ENCODE data around the gene FAF2.

Gene FAF2

DNA sequence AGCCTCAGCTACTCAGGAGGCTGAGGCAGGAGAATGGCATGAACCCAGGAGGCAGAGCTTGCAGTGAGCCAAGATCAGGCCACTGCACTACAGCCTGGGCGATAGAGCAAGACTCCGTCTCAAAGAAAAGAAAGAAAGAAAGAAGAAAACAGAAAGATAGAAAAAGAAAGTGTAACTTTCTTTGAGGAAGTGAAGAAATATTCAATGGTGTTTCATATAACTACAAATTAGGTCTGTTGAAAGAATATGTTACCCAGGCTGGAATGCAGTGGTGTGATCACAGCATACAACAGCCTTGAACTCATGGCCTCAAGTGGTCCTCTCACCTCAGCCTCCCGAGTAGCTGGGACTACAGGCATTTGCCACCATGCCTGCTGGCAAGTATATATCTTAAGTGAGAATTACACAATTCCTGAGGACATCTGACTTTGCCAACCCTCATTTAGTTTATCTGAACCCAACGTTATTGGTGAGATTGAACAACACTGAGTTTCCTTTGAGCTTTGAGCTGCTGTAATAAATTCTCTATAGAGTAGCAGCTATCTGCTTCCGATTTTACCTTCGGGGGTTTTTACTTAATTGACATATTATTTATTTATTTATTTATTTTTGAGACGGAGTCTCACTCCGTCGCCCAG is 2.0 kb upstream of the FAF2 start:
- H3K9ac ChIP-seq (ENCODE audit: low read depth, low read length): no peak overlapping the region
- H3K9me3 ChIP-seq (replicated peaks; ENCODE audit: low read length): no peaks in the 10 kb centered on the region
- peaks cover 2% of the 10 kb centered on the region for H3K27me3 ChIP-seq (ENCODE audit: control insufficient read depth, insufficient read depth, low read length)
- H3K4me2 ChIP-seq (ENCODE audit: low read length): no peak overlapping the region
- H3K4me1 ChIP-seq (ENCODE audit: control insufficient read depth, insufficient read depth, low read length): peaks cover 13% of the 10 kb centered on the region
- no peak overlapping the region for H3K4me3 ChIP-seq (ENCODE audit: low read length)
- H3K36me3 ChIP-seq (ENCODE audit: insufficient read depth, low read length): peaks cover 3% of the 10 kb centered on the region

DNA sequence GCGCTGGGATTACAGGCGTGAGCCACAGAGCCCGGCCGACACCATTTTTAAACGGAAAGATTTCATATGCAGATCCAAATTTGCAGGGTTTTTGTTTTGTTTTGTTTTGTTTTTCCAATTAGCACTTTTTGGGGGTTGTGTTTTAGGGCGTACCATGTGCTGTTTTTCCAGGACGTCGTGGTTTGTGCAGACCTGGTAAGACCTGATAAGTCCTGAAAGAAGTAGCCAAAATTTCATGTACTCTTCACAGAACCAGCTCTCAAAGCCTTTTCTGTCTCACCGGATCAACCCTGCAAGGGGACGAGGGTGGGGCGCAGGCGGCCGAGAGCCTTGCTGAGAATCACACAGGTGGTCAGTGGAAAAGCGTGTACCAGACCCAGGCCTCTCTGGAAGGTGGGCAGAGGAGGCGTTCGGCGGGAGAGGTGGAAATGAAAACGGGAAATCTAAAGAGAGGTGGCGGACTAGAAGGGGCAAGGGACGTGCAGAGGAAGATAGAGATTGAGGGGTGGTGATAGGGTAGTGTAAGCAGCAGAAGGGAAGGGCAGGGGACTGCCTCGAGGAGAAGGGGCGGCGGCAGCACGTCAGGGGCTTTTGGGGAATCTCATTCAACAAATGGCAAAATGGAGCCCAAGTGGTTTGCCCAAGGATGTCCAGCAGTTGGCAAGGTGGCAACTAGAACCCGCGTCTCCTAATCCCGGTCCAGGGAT is 1.1 kb upstream of the FAF2 start:
- no peaks in the 10 kb centered on the region for H3K9me3 ChIP-seq (replicated peaks; ENCODE audit: low read length)

DNA sequence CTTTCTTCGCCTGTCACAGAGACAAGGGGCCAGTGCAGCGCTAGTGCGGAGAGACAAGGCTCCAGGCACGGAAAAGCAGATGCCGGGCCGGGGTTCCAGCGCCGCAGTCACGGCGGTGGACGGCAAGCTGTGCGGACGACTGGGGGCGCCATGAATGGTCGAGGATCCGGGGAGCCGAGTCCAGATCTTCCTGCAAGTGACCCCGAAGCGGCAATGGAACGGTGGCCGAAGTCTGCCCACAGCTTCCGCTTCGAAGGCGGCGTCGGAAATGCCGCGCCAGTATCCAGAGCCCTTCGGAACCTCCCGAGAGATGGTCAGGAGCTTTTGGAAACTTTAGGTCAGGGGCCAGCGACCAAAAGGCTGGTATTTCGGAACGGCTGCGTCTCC is 601 bp upstream of the FAF2 start:
- Histone ChIP-seq H3K4me1 (ENCODE audit: control insufficient read depth, insufficient read depth, low read length) (peaks cover 17% of the 10 kb centered on the region), H3K9ac (ENCODE audit: low read depth, low read length) (peak overlapping the region; percentile 91), H3K9me3 (replicated peaks; ENCODE audit: low read length) (no peaks in the 10 kb centered on the region), H3K36me3 (ENCODE audit: insufficient read depth, low read length) (peaks cover 7% of the 10 kb centered on the region), H3K4me3 (ENCODE audit: low read length) (peak overlapping the region; percentile 81), H3K27me3 (ENCODE audit: control insufficient read depth, insufficient read depth, low read length) (no peaks in the 10 kb centered on the region), H3K4me2 (ENCODE audit: low read length) (peak overlapping the region; percentile 97)

More for the DNA sequence above, 1.1 kb upstream of the FAF2 start:
- Histone ChIP-seq H3K4me3 (ENCODE audit: low read length) (peak overlapping the region; percentile 81), H3K9ac (ENCODE audit: low read depth, low read length) (peak overlapping the region; percentile 91), H3K4me1 (ENCODE audit: control insufficient read depth, insufficient read depth, low read length) (peaks cover 13% of the 10 kb centered on the region), H3K27me3 (ENCODE audit: control insufficient read depth, insufficient read depth, low read length) (peaks cover 2% of the 10 kb centered on the region), H3K36me3 (ENCODE audit: insufficient read depth, low read length) (peaks cover 3% of the 10 kb centered on the region), H3K4me2 (ENCODE audit: low read length) (peak overlapping the region; percentile 97)

DNA sequence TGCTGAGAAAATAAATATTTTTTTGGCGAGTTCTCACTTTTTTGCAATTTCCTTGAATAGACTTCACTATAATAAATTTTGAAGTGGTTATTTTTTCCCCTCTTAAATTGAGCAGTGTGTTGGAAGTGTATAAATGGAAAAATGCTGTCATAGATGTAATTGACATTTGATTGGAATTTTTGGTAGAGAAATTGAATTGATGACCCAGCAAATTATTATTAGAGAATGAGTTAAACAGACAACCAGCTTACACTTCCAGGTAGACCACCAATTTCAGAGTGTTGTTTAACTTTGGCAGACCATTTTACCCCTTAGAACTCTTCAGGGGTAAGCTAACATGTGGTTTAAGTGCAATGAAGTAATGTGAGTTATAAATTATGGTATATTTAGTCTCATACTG is 1.9 kb downstream of the FAF2 start:
- Histone ChIP-seq H3K36me3 (ENCODE audit: insufficient read depth, low read length) (peaks cover 14% of the 10 kb centered on the region), H3K4me1 (ENCODE audit: control insufficient read depth, insufficient read depth, low read length) (peaks cover 22% of the 10 kb centered on the region), H3K9me3 (replicated peaks; ENCODE audit: low read length) (no peaks in the 10 kb centered on the region), H3K4me2 (ENCODE audit: low read length) (peak overlapping the region; percentile 77), H3K4me3 (ENCODE audit: low read length) (no peak overlapping the region), H3K9ac (ENCODE audit: low read depth, low read length) (no peak overlapping the region), H3K27me3 (ENCODE audit: control insufficient read depth, insufficient read depth, low read length) (no peaks in the 10 kb centered on the region)

DNA sequence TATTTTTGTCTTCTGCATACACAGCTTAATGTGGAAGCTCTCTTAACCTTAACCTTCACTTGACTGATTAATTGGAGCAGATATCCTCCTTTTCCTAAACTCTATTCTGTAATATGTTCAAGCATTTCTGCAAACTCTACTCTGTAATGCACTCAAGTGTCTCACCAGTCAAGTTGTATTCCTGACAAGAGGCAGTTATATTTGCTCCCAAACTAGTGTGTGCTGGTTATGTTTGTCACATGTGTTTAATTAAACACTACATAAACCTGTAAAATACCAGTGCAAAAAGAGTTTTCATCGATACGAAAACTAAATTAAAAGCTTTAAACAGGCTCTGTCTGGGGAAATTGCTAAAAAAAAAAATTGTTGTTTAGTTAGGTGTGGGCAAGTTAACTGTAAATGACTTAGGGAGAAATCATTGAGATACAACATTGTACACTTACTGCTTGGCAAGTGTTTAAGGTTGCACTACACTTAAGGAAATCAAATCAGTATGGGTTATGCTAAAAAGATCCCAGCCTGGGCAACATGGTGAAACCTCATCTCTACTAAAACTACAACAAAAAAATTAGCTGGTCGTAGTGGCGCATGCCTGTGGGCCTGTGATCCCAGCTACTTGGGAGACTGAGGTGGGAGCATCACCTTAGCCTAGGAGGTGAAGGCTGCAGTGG is 6.7 kb downstream of the FAF2 start:
- Histone ChIP-seq H3K4me3 (ENCODE audit: low read length) (no peak overlapping the region), H3K4me1 (ENCODE audit: control insufficient read depth, insufficient read depth, low read length) (peaks cover 15% of the 10 kb centered on the region), H3K4me2 (ENCODE audit: low read length) (no peak overlapping the region), H3K36me3 (ENCODE audit: insufficient read depth, low read length) (peaks cover 11% of the 10 kb centered on the region), H3K27me3 (ENCODE audit: control insufficient read depth, insufficient read depth, low read length) (no peaks in the 10 kb centered on the region), H3K9ac (ENCODE audit: low read depth, low read length) (no peak overlapping the region), H3K9me3 (replicated peaks; ENCODE audit: low read length) (no peaks in the 10 kb centered on the region)

DNA sequence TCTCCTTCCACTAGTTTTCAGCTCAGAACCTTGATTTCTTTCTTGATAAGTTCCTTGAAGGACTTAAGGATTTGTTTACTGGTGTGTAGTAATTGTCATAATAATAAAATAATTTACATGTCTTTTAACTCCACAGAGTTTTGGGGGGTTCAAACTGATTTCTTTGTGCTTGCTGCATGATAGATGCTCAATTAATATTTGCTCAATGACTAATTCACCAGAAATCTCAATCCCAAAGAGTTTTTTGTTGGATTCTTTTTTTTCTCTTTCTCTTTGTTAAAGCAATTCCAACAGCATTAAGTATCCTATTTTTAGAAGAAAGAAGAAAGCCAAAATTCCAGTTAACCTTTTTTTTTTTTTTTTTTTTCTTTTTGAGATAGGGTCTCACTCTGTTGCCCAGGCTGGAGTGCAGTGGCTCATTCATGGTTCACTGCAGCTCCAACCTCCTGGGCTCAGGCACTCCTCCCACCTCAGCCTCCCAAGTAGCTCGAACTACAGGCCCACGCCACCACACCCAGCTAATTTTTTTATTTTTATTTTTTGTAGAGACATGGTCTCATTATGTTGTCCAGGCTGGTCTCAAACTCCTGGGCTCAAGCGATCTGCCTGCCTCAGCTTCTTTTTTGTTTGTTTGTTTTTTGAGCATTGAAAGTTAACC is 10.8 kb downstream of the FAF2 start:
- H3K36me3 ChIP-seq (ENCODE audit: insufficient read depth, low read length): no peaks in the 10 kb centered on the region
- H3K4me3 ChIP-seq (ENCODE audit: low read length): no peak overlapping the region
- H3K4me2 ChIP-seq (ENCODE audit: low read length): no peak overlapping the region
- H3K27me3 ChIP-seq (ENCODE audit: control insufficient read depth, insufficient read depth, low read length): no peaks in the 10 kb centered on the region
- H3K9me3 ChIP-seq (replicated peaks; ENCODE audit: low read length): no peaks in the 10 kb centered on the region
- H3K9ac ChIP-seq (ENCODE audit: low read depth, low read length): no peak overlapping the region
- peaks cover 3% of the 10 kb centered on the region for H3K4me1 ChIP-seq (ENCODE audit: control insufficient read depth, insufficient read depth, low read length)

DNA sequence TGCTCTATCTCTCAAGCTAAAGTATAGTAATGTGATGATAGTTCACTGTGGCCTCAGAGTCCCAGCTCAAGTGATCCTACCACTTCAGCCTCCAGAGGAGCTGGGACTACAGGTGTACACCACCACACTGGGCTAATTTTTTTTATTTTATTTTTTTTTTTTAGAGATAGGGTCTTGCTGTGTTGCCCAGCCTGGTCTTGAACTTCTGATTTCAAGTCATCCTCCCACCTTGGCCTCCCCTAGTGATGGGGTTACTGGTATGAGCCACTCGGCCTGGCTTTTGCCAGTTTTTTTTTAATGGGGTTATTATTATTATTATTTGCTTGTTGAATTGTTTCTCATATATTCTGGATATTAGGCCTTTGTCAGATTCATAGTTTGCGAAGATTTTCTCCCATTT is 13.2 kb downstream of the FAF2 start:
- no peak overlapping the region for H3K4me2 ChIP-seq (ENCODE audit: low read length)
- H3K4me1 ChIP-seq (ENCODE audit: control insufficient read depth, insufficient read depth, low read length): peaks cover 10% of the 10 kb centered on the region
- H3K27me3 ChIP-seq (ENCODE audit: control insufficient read depth, insufficient read depth, low read length): no peaks in the 10 kb centered on the region
- peaks cover 5% of the 10 kb centered on the region for H3K36me3 ChIP-seq (ENCODE audit: insufficient read depth, low read length)
- no peak overlapping the region for H3K9ac ChIP-seq (ENCODE audit: low read depth, low read length)
- no peaks in the 10 kb centered on the region for H3K9me3 ChIP-seq (replicated peaks; ENCODE audit: low read length)
- H3K4me3 ChIP-seq (ENCODE audit: low read length): no peak overlapping the region

DNA sequence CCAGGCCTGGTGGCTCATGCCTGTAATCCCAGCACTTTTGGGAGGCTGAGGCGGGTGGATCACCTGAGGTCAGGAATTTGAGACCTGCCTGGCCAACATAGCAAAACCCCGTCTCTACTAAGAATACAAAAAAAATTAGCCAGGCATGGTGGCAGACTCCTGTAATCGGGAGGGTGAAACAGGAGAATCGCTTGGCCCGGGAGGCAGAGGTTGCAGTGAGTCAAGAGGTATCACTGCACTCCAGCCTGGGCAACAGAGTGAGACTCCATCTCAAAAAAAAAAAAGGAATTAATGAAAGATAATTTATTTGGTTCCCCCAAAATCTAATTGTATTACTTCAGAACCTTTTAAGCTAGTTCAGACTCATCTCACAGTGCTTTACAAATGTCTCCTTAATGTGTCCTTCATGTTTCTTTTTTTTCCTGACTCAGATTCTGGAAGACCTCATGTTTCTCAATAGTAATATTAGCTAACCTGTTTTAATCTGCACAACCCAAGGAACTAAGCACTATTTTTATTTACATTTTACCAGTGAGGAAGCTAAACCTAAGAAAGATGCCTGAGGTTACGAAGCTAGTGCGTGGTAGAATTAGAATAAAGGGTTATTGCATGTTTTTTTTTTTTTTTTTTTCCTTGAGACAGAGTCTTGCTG is 15.1 kb downstream of the FAF2 start:
- no peak overlapping the region for H3K4me2 ChIP-seq (ENCODE audit: low read length)
- peaks cover 8% of the 10 kb centered on the region for H3K36me3 ChIP-seq (ENCODE audit: insufficient read depth, low read length)
- no peak overlapping the region for H3K9ac ChIP-seq (ENCODE audit: low read depth, low read length)

DNA sequence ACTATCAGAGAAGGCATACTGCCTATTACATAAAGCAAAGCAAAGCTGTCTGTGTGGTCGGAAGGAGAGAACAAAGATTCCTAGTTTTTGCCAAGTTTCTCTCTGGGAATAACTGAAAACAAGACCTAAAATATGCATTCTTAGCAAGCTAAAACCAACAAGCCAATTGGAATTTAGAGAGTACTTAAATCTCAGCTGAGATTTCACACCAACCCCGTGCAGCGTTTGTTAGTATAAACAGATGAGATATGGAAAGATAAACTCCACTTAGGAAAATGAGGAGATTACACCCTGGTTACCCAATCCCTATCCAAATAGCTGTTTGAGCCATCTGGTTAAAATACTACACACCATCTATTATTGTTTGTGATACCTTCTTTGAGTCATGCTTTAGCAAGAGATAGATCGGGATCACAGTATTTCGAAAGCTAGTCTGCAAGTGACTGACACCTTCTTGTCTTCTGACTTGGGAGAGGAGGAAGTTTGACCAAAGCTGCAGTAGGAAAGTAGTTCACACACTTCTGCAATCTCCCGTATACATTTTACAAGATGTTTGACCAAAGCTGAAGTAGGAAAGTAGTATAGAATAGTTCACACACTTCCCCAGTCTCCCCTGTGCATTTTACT is 18.2 kb downstream of the FAF2 start:
- Histone ChIP-seq H3K36me3 (ENCODE audit: insufficient read depth, low read length) (peaks cover 8% of the 10 kb centered on the region), H3K4me3 (ENCODE audit: low read length) (no peak overlapping the region), H3K27me3 (ENCODE audit: control insufficient read depth, insufficient read depth, low read length) (no peaks in the 10 kb centered on the region), H3K4me2 (ENCODE audit: low read length) (peak overlapping the region; percentile 26), H3K4me1 (ENCODE audit: control insufficient read depth, insufficient read depth, low read length) (peaks cover 15% of the 10 kb centered on the region), H3K9ac (ENCODE audit: low read depth, low read length) (no peak overlapping the region), H3K9me3 (replicated peaks; ENCODE audit: low read length) (no peaks in the 10 kb centered on the region)

More for the DNA sequence above, 15.1 kb downstream of the FAF2 start:
- H3K4me1 ChIP-seq (ENCODE audit: control insufficient read depth, insufficient read depth, low read length): peaks cover 15% of the 10 kb centered on the region
- no peaks in the 10 kb centered on the region for H3K27me3 ChIP-seq (ENCODE audit: control insufficient read depth, insufficient read depth, low read length)
- no peaks in the 10 kb centered on the region for H3K9me3 ChIP-seq (replicated peaks; ENCODE audit: low read length)
- H3K4me3 ChIP-seq (ENCODE audit: low read length): no peak overlapping the region

DNA sequence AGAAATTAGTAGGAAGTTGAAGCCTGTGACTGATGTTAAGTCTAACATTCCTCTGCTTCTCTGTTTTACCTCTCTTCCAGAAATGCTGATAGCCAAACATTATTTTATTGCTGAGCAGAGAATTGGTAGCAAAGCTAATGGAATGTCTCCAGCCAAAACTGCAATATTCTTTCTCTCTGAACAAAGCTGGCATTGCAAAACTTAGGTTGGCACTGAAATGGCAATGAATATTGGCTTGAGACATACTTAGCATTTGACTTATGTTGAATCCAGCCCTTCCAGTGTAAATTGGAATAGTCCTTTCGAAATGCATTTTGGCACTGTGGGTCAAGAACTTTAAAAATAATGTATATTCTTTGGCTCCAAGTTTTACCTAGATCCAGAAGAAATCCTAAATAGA is 21.1 kb downstream of the FAF2 start:
- no peaks in the 10 kb centered on the region for H3K27me3 ChIP-seq (ENCODE audit: control insufficient read depth, insufficient read depth, low read length)
- H3K4me3 ChIP-seq (ENCODE audit: low read length): no peak overlapping the region
- H3K4me1 ChIP-seq (ENCODE audit: control insufficient read depth, insufficient read depth, low read length): peaks cover 32% of the 10 kb centered on the region
- H3K36me3 ChIP-seq (ENCODE audit: insufficient read depth, low read length): peaks cover 8% of the 10 kb centered on the region
- no peaks in the 10 kb centered on the region for H3K9me3 ChIP-seq (replicated peaks; ENCODE audit: low read length)
- H3K9ac ChIP-seq (ENCODE audit: low read depth, low read length): no peak overlapping the region
- no peak overlapping the region for H3K4me2 ChIP-seq (ENCODE audit: low read length)

DNA sequence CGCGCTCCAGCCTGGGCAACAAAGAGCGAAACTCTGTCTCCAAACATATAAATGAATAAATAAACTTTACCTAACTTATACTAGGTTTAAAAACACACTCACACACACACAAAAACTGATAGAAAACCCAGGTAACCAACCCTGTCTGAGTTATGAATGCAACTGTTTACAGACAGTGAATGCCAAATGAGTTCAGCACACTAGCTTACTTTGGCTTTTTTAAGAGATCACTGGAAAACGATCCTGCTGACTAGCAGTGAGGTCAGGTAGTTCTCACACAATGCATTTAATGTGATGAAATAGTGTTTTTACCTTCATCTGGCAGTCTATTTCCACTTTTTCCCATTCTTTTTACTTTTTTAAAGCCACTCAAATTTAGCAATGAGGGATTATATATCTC is 22.4 kb downstream of the FAF2 start:
- Histone ChIP-seq H3K4me3 (ENCODE audit: low read length) (no peak overlapping the region), H3K36me3 (ENCODE audit: insufficient read depth, low read length) (peaks cover 8% of the 10 kb centered on the region), H3K4me2 (ENCODE audit: low read length) (no peak overlapping the region), H3K9me3 (replicated peaks; ENCODE audit: low read length) (no peaks in the 10 kb centered on the region), H3K27me3 (ENCODE audit: control insufficient read depth, insufficient read depth, low read length) (no peaks in the 10 kb centered on the region), H3K9ac (ENCODE audit: low read depth, low read length) (no peak overlapping the region), H3K4me1 (ENCODE audit: control insufficient read depth, insufficient read depth, low read length) (peaks cover 37% of the 10 kb centered on the region)
